OCI-LY1 (cell line): ENCODE data around the gene ARHGEF17.

ENCODE experiments used
- CTCF ChIP-seq: fragments of 200-600 bp; sonication (generic), shearing (Covaris generic); IDR thresholded peaks from 2 replicates; pipeline ENCODE4 v1.5.1; 2017; ENCODE audit warnings: mild to moderate bottlenecking, antibody characterized with exemption, low read length, moderate library complexity, mixed read lengths
- EZH2 ChIP-seq: fragments of 200-600 bp; sonication (generic), shearing (Covaris generic); IDR thresholded peaks from 2 replicates; pipeline ENCODE4 v1.8.0; 2017; ENCODE audit warnings: borderline replicate concordance, mixed run types, mild to moderate bottlenecking, antibody characterized with exemption, low read length, moderate library complexity, mixed read lengths

- TF ChIP-seq EZH2, result no peak
- TF ChIP-seq CTCF, result no peak
Observed at GRCh38 chr11:73310076-73310475, 2.0 kb downstream of the ARHGEF17 start.
